Fibroblast of lung (primary cell): Measurements from ENCODE around the gene VAMP2.

Source experiments
- EZH2 ChIP-seq: IDR thresholded peaks from 2 replicates; pipeline ENCODE4 v1.5.1; 2012; ENCODE audit warnings: low read length, control low read depth, mild to moderate bottlenecking; ENCODE audit errors: missing control alignments
- TF ChIP-seq, protein P1 (sequence below), 2 donors: IDR thresholded peaks in 1 of 2; conservative IDR thresholded peaks in 1 of 2; 1 replicate in 1 of 2; 2 replicates in 1 of 2; pipeline ENCODE4 v1.5.1; 2011 to 2012; ENCODE audit warnings: low read length in 2 of 2, control low read depth in 1 of 2, inconsistent platforms in 1 of 2, low read depth in 1 of 2, mild to moderate bottlenecking in 1 of 2

- TF ChIP-seq, protein P1, sequence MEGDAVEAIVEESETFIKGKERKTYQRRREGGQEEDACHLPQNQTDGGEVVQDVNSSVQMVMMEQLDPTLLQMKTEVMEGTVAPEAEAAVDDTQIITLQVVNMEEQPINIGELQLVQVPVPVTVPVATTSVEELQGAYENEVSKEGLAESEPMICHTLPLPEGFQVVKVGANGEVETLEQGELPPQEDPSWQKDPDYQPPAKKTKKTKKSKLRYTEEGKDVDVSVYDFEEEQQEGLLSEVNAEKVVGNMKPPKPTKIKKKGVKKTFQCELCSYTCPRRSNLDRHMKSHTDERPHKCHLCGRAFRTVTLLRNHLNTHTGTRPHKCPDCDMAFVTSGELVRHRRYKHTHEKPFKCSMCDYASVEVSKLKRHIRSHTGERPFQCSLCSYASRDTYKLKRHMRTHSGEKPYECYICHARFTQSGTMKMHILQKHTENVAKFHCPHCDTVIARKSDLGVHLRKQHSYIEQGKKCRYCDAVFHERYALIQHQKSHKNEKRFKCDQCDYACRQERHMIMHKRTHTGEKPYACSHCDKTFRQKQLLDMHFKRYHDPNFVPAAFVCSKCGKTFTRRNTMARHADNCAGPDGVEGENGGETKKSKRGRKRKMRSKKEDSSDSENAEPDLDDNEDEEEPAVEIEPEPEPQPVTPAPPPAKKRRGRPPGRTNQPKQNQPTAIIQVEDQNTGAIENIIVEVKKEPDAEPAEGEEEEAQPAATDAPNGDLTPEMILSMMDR (conservative IDR thresholded peaks at IDR 0.05 in 1 of 2, IDR thresholded peaks at IDR 0.05 in 1 of 2; ENCODE audit: low read depth in 1 of 2, low read length in 2 of 2), result no peak
- no peak for TF ChIP-seq EZH2
These were observed 48.2 kb upstream of the VAMP2 start for GRCh38 chr17:8210761-8211458.
